Measurements from ENCODE around the gene SSBP3. TPM values are rescaled to one million over a fixed set of nuclear protein-coding genes. Genes with fewer than 3 reads are reported as not detected.

SSBP3 gene
- total and polyA plus RNA-seq, 4 donors, result 7.7 to 24.7 (median 17.3) TPM

DNA sequence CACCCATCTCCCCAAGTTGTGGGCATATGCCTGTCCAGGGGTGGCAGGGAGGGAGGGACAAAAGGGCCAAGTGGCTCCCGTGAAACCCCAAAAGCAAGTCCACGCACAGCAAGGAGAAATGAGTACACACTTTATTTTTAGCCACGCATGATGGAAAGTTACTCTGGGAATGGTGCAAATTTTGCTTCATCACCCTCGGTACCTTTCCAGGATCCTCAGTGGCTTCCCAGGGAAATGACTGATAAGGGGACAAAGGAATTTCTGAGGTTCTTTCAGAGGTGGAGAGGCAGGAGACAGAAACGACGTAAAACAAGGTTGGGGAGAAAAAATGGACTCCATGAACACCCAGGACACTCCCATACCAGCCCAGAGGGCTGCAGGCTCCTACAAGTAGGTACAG, 65.8 kb downstream of the SSBP3 start:
- Histone ChIP-seq H3K9me3 (ENCODE audit: control insufficient read depth in 4 of 4, low read length in 3 of 4) (no peaks in the 10 kb centered on the region), H3K36me3 (ENCODE audit: control insufficient read depth in 4 of 4, insufficient read depth in 3 of 4, low read depth in 1 of 4, low read length in 3 of 4) (peaks cover 0 to 4% (median 0%) of the 10 kb centered on the region in 4 donors), H3K4me3 (ENCODE audit: low read depth in 1 of 3, low read length in 3 of 3) (no peak overlapping the region), H3K9ac (ENCODE audit: low read depth in 1 of 2, low read length in 2 of 2) (no peak overlapping the region), H3K27me3 (ENCODE audit: control insufficient read depth in 4 of 4, insufficient read depth in 4 of 4, low read length in 3 of 4) (no peaks in the 10 kb centered on the region), H3K27ac (ENCODE audit: low read depth in 1 of 2, low read length in 2 of 2) (no peak overlapping the region), H3K4me1 (ENCODE audit: control insufficient read depth in 4 of 4, insufficient read depth in 4 of 4, low read length in 3 of 4) (peaks cover 0 to 3% (median 0%) of the 10 kb centered on the region in 4 donors)
- WGBS, result 80% methylated on average over 6 of the region's 6 CpGs
- no peak for DNase-seq (ENCODE audit: low spot score)
- TF ChIP-seq SP1 (IDR thresholded peaks at IDR 0.05), result no peak
- no peak for TF ChIP-seq TAF1 (conservative IDR thresholded peaks at IDR 0.05)
- TF ChIP-seq, protein P1, sequence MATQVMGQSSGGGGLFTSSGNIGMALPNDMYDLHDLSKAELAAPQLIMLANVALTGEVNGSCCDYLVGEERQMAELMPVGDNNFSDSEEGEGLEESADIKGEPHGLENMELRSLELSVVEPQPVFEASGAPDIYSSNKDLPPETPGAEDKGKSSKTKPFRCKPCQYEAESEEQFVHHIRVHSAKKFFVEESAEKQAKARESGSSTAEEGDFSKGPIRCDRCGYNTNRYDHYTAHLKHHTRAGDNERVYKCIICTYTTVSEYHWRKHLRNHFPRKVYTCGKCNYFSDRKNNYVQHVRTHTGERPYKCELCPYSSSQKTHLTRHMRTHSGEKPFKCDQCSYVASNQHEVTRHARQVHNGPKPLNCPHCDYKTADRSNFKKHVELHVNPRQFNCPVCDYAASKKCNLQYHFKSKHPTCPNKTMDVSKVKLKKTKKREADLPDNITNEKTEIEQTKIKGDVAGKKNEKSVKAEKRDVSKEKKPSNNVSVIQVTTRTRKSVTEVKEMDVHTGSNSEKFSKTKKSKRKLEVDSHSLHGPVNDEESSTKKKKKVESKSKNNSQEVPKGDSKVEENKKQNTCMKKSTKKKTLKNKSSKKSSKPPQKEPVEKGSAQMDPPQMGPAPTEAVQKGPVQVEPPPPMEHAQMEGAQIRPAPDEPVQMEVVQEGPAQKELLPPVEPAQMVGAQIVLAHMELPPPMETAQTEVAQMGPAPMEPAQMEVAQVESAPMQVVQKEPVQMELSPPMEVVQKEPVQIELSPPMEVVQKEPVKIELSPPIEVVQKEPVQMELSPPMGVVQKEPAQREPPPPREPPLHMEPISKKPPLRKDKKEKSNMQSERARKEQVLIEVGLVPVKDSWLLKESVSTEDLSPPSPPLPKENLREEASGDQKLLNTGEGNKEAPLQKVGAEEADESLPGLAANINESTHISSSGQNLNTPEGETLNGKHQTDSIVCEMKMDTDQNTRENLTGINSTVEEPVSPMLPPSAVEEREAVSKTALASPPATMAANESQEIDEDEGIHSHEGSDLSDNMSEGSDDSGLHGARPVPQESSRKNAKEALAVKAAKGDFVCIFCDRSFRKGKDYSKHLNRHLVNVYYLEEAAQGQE (IDR thresholded peaks at IDR 0.05), result no peak
- no peak for TF ChIP-seq NR2F2 (IDR thresholded peaks at IDR 0.05)
- TF ChIP-seq HNF4G (IDR thresholded peaks at IDR 0.05), result no peak
- TF ChIP-seq GABPA (IDR thresholded peaks at IDR 0.05 in 1 of 2, conservative IDR thresholded peaks at IDR 0.05 in 1 of 2), result no peak
- no peak for TF ChIP-seq EGR1 (IDR thresholded peaks at IDR 0.05; ENCODE audit: low read depth in 2 of 2)
- no peak for TF ChIP-seq RXRA (IDR thresholded peaks at IDR 0.05)
- TF ChIP-seq CTCF (IDR thresholded peaks at IDR 0.05; ENCODE audit: low read depth, low read length, missing input control), result no peak
- TF ChIP-seq ATF3 (IDR thresholded peaks at IDR 0.05), result no peak
- no peak for TF ChIP-seq HNF4A (conservative IDR thresholded peaks at IDR 0.05)
- TF ChIP-seq FOXA2 (IDR thresholded peaks at IDR 0.05), result no peak
- TF ChIP-seq MAX (IDR thresholded peaks at IDR 0.05), result no peak
- TF ChIP-seq, protein P2, sequence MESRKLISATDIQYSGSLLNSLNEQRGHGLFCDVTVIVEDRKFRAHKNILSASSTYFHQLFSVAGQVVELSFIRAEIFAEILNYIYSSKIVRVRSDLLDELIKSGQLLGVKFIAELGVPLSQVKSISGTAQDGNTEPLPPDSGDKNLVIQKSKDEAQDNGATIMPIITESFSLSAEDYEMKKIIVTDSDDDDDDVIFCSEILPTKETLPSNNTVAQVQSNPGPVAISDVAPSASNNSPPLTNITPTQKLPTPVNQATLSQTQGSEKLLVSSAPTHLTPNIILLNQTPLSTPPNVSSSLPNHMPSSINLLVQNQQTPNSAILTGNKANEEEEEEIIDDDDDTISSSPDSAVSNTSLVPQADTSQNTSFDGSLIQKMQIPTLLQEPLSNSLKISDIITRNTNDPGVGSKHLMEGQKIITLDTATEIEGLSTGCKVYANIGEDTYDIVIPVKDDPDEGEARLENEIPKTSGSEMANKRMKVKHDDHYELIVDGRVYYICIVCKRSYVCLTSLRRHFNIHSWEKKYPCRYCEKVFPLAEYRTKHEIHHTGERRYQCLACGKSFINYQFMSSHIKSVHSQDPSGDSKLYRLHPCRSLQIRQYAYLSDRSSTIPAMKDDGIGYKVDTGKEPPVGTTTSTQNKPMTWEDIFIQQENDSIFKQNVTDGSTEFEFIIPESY (IDR thresholded peaks at IDR 0.05), result no peak
- TF ChIP-seq JUND (IDR thresholded peaks at IDR 0.05), result no peak

DNA sequence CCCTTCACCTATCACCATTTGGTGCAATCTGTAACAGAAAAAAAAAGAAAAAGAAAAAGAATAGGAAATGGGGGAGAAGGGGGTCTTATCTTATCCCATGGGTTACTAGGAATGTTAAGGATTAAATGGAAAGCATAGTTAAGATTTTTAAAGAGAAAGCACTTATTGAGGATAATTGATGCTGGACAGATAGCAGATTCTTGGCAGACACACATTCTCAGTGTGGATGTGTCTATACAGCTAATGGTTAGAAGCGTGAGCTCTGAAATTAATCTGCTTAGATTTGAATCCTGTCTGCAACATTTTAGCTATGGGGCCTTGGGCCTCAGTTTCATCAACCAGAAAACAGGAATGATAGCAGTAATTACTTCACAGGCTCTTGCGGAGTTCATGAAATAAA, 67.1 kb downstream of the SSBP3 start:
- Histone ChIP-seq H3K4me3 (ENCODE audit: low read depth in 1 of 3, low read length in 3 of 3) (no peak overlapping the region), H3K9ac (ENCODE audit: low read depth in 1 of 2, low read length in 2 of 2) (no peak overlapping the region), H3K27ac (ENCODE audit: low read depth in 1 of 2, low read length in 2 of 2) (no peak overlapping the region), H3K27me3 (ENCODE audit: control insufficient read depth in 4 of 4, insufficient read depth in 4 of 4, low read length in 3 of 4) (no peaks in the 10 kb centered on the region), H3K36me3 (ENCODE audit: control insufficient read depth in 4 of 4, insufficient read depth in 3 of 4, low read depth in 1 of 4, low read length in 3 of 4) (peaks cover 0 to 4% (median 0%) of the 10 kb centered on the region in 4 donors), H3K4me1 (ENCODE audit: control insufficient read depth in 4 of 4, insufficient read depth in 4 of 4, low read length in 3 of 4) (peaks cover 0 to 3% (median under 1%) of the 10 kb centered on the region in 4 donors), H3K9me3 (ENCODE audit: control insufficient read depth in 4 of 4, low read length in 3 of 4) (no peaks in the 10 kb centered on the region)
- no peak for DNase-seq (ENCODE audit: low spot score)
- WGBS, result 98% methylated on average over 2 of the region's 2 CpGs
- TF ChIP-seq TAF1 (conservative IDR thresholded peaks at IDR 0.05), result no peak
- no peak for TF ChIP-seq SP1 (IDR thresholded peaks at IDR 0.05)
- no peak for TF ChIP-seq NR2F2 (IDR thresholded peaks at IDR 0.05)
- no peak for TF ChIP-seq ATF3 (IDR thresholded peaks at IDR 0.05)
- TF ChIP-seq FOXA2 (IDR thresholded peaks at IDR 0.05), result no peak
- TF ChIP-seq YY1 (IDR thresholded peaks at IDR 0.05), result no peak
- no peak for TF ChIP-seq MAX (IDR thresholded peaks at IDR 0.05)
- no peak for TF ChIP-seq HNF4G (IDR thresholded peaks at IDR 0.05)
- TF ChIP-seq RXRA (IDR thresholded peaks at IDR 0.05), result no peak
- TF ChIP-seq, protein P1 (IDR thresholded peaks at IDR 0.05), result no peak
- no peak for TF ChIP-seq CTCF (IDR thresholded peaks at IDR 0.05; ENCODE audit: low read depth, low read length, missing input control)

Measured in liver (tissue), 9 donors.